IPS DF 19.7 (cell line): ENCODE data around the gene SYNGR4.
A peak's percentile ranks its signal among the peaks of the same experiment; 100 is the strongest.

Experiments
- DNase-seq: peaks from one replicate; pipeline ENCODE4 v3.0.0-alpha.2; 2013; ENCODE audit warnings: low read depth, low spot score

SYNGR4 gene

GRCh38 chr19:48396016-48396823 lies 32.1 kb downstream of the SYNGR4 start:
- no peak for DNase-seq

DNA sequence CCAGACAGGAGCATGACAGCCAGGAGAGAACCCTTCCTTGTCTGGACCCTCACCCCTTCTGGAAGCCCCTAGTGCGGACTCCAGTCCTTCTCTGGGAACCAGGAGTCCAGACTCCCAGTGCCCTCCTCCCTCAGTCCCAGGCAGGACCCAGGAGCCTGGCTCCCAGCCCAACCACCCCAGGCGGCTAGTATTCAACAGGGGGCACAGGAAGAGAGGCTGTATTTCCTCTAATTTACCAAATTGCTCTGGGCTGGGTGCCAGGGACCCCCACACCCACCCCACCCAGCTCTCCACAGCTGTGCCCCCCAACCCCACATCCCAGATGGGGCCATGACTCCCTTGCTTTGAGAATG lies 32.6 kb downstream of the SYNGR4 start:
- no peak for DNase-seq

GRCh38 chr19:48397263-48398101 lies 33.3 kb downstream of the SYNGR4 start:
- DNase-seq = no peak

GRCh38 chr19:48398102-48398374 lies 33.9 kb downstream of the SYNGR4 start:
- DNase-seq = no peak

DNA sequence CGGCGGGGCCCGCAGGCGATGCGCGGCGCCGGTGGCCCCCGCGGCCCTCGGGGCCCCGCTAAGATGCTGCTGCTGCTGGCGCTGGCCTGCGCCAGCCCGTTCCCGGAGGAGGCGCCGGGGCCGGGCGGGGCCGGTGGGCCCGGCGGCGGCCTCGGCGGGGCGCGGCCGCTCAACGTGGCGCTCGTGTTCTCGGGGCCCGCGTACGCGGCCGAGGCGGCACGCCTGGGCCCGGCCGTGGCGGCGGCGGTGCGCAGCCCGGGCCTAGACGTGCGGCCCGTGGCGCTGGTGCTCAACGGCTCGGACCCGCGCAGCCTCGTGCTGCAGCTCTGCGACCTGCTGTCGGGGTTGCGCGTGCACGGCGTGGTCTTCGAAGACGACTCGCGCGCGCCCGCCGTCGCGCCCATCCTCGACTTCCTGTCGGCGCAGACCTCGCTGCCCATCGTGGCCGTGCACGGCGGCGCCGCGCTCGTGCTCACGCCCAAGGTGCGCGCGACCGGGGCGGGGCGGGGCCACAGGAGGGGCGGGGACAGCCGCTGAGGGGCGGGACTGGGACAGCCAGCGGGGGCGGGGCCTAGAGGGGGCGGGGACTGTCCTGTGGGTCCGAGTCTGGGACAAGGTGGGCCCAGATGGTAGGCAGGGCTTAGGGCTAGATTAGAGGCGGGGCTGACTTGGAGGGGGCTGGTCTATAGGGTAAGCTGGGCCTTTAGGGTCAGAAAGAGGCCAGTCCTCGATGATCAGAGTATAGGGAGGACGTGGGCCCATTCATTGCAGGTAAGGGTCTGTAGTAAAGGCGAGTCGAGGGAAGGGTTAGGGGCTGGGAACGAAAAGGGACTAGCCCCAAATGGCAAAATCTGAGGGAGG lies 34.4 kb downstream of the SYNGR4 start:
- DNase-seq = no peak

DNA sequence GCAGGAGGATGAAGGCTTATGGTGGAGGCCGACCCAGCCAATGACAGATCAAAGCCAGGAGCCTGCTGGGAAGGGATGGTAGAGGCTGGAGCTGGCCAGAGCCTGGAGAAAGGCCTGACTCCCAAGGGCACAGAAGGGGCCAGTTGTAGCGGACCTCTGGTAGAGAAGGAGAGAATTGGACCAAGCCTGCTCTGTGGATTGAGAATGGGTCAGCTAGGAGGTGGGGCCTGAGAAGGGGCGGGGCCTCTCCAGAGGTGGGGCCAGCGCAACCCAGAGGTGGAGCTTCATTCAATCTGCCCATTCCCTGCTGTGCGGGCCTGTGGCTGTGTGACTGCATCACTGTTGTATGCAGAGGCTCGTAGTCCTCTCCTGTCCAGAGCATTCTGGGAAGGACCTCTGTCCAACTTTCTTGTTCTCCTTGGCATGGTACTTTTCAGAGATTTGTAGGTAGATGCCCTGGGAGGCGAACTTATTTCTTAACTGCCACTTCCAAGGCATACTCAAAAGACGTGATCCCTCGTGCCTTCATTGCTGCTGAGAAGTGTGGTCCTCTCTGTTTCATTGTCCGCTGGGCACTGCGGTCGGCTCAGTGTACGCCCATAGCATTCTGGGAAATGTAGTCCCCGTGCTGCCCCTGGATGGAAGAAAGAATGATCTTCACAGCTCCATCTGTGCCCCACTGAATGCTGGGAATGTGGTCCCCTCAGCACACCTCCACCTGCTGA lies 36.0 kb downstream of the SYNGR4 start:
- DNase-seq = peak; percentile 99

DNA sequence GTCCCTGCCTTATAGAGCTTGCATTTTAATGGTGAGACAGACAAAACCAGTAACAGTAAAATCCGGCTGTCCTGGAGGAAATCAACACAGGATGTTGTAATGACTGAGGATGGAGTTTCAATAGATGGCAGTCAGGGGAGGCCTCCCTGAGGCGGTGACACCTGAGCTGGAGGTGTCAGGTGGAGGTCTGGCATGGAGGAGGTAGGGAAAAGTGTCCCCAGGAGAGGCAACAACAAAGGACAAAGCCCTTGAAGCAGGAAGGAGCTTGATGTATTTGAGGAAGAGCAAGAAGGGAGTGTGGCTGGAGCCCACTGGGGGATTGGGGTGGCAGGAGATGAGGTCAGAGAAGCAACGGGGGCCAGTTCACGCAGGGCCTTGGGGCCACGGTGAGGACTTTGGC lies 37.1 kb downstream of the SYNGR4 start:
- DNase-seq = no peak

- no peak for DNase-seq
Measured at GRCh38 chr19:48403606-48404005, 39.4 kb downstream of the SYNGR4 start.

GRCh38 chr19:48405010-48405659 lies 41.0 kb downstream of the SYNGR4 start:
- DNase-seq = no peak

GRCh38 chr19:48405850-48406249 lies 41.7 kb downstream of the SYNGR4 start:
- DNase-seq = no peak

- no peak for DNase-seq
Measured at GRCh38 chr19:48413879-48414587, 49.9 kb downstream of the SYNGR4 start.

DNA sequence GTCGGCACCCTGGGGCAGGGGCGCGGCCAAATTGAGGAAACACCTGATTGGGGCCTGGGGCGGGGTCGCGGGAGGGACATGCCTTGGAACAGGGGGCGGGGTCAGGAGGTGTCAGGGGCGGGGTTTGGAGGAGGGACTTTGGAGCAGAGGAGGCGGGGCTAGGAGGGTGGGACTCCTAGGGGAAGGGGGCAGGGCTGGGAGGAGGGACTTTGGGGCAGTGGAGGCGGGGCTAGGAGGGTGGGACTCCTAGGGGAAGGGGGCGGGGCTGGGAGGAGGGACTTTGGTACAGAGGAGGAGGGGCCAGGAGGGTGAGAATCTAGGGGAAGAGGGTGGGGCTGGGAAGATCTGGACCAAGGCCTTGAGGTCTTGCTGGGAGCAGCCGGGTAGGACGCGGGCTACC lies 51.2 kb downstream of the SYNGR4 start:
- DNase-seq = no peak

- DNase-seq = no peak
Measured at GRCh38 chr19:48415806-48416221, 51.6 kb downstream of the SYNGR4 start.

GRCh38 chr19:48417421-48417820 lies 53.3 kb downstream of the SYNGR4 start:
- DNase-seq = no peak

- DNase-seq = no peak
Measured at GRCh38 chr19:48418317-48419064, 54.3 kb downstream of the SYNGR4 start.

DNA sequence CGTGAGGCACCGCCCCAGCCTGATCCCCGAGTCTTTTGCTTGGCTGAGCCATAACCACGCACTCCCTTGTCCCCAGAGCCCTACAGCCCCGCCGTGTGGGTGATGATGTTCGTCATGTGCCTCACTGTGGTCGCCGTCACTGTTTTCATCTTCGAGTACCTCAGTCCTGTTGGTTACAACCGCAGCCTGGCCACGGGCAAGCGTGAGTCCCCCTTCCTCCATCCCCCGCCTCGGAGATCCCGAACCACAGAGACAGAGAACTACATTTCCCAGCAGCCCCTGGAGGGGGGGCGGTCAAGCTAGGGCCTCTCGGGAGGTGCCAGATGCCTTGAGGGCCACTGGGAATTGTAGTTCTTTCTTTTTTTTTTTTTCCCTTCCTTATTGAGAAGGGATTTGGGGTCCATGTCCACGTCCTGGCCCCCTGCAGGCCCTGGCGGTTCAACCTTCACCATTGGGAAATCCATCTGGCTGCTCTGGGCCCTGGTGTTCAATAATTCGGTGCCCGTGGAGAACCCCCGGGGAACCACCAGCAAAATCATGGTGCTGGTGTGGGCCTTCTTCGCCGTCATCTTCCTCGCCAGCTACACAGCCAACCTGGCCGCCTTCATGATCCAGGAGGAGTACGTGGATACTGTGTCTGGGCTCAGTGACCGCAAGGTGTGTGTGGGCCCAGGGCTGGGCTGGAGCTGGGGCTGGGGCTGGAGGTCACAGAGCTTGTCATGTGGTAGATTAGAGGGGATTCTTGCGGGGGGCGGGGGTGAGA lies 55.2 kb downstream of the SYNGR4 start:
- DNase-seq = no peak

DNA sequence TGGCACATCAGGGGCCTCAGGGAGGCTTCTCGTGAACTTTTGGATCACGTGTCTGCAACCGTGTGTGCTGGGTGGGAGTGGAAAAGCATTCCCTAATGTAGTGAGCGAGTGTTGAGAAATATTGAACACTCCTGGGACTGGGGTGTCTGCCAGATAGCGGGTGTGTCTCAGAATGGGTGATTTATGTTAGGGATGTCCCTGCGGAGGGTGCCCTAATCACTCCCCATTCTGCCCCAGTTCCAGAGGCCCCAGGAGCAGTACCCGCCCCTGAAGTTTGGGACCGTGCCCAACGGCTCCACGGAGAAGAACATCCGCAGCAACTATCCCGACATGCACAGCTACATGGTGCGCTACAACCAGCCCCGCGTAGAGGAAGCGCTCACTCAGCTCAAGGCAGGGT lies 57.4 kb downstream of the SYNGR4 start:
- no peak for DNase-seq

DNA sequence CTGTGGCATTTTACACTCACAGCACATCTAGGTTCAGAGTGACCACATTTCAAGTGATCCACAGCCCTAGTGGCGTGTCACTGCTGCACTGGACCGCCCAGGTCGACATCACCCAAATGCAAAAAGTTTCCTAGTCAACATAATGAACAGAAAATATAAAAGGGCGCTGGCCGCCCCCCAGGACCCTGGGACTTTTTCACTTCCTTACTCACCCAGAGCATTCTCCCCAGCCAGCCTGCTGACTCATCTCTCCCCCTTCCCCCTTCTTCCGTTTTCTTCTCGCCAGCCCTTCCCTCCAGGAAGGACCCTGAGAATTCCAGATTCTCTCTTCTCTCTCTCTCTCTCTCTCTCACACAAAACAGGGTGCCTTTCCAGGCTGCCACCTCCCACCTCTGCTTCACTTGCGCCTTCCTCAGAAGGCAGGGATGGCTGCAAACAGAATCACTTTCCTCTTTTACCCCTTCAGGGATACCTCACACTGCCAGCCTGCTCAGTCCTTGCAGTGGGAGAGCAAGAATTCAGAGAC lies 60.6 kb downstream of the SYNGR4 start:
- DNase-seq = no peak
